Activated CD4-positive, alpha-beta T cell treated with anti-CD3 and anti-CD28 coated beads, Interleukin-2, amount 50 U/mL, for 4 hours (primary cell): ENCODE data around the gene TNRC6A.
"Not testable (repeated sequence)": the region's sequence is repeated elsewhere in the genome, so short reads cannot be mapped to it uniquely, and the experiment has no call there.

ENCODE experiments used
- DNase-seq, 2 experiments: peaks; one replicate each; pipeline ENCODE4 v3.0.0-alpha.2; 2020

The TNRC6A gene

DNA sequence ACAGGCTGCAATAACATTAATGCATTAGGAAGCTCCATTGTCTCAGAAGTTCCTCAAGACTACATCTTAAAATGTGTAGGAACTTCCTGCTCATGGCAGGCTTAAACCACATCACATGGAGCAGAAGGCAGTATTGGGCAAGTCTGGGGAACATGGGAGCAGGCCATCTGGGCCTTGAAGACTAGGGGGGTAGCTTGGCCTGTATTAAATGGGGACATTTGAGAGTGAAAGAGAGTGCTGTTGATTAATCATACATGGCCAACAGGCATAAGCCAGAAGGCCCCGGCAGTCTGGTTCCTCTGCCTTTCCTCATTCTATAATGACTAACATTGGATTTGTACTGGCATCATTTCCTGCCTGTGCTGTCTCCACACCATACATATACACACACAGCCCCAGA, 91.1 kb downstream of the TNRC6A start:
- no peak for DNase-seq

DNA sequence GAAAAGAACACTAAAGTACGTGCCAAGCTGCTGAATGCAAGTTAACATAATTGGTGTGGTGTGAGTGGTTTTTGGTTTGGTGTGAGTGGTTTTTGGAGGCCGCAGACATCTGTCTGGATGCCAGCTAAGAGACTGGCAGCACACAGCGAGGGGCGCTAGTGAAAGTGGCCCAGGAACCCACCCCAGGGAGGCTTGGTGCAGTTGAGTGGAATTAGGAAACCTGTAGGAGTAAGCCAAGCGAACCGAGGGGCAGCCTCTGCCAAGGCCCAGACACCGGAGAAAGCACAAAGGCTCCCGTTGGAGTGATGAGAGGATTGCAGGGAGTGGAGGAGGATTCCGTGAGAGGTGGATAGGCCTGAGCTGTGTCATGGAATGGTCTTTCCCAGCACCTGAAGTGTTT, 91.7 kb downstream of the TNRC6A start:
- no peak for DNase-seq

DNA sequence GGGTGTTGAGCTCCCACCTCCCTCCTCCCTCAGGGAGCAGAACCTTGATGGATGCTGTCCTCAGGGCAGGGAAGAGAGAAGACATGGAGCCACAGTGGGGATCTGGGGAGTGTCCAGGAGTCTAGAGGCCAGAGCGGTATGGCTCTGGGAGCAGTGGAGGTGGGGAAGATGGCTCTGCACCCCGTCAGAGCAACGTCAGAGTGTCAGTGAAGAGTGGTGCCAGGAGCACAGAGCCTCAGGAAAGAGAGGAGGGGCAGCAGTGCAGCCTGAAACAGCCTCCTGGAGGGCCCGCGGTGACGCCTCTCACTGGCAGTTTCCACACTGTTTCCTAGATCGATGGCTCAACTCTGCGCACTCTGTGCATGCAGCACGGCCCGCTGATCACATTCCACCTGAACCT, 93.1 kb downstream of the TNRC6A start:
- DNase-seq: no peak

DNA sequence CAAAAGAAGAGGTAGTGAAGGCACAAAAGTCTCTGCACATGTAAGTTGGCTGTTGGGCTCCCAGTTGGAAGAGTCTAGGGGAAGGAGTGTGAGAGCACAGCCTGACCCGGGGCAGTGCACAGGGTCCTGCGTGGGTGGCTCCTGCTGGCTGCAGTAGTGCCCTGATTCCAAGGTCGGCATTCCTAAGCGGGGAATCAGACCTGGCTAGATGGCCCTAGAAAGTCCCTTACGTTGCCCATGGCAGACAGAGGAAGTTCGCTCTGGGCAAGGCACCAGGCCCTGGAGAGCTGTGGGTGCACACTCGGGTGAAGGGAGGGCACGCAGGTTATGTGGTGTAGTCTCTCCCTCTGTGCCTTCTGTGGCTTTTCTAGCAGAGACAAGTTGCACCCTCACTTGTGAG, 93.5 kb downstream of the TNRC6A start:
- no peak for DNase-seq

DNA sequence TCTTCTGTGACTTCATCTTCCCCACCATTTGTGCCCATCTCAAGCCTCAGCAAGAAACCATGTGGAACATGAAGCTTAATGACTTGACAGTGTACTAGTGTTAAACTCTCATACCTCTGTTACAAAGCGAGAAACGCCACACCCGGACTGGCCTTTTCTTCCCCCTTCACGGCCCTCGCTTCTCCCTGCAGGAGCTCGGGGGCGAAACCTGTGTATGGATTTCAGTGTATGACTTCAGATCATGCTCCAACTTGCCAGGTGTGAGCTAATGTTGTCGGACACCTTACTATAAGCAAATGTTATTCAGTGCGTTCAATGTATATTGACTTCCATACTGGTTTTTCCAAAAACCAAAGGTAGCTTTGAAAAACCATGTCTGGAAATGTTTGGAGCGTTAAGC, 96.2 kb downstream of the TNRC6A start:
- no peak for DNase-seq

DNA sequence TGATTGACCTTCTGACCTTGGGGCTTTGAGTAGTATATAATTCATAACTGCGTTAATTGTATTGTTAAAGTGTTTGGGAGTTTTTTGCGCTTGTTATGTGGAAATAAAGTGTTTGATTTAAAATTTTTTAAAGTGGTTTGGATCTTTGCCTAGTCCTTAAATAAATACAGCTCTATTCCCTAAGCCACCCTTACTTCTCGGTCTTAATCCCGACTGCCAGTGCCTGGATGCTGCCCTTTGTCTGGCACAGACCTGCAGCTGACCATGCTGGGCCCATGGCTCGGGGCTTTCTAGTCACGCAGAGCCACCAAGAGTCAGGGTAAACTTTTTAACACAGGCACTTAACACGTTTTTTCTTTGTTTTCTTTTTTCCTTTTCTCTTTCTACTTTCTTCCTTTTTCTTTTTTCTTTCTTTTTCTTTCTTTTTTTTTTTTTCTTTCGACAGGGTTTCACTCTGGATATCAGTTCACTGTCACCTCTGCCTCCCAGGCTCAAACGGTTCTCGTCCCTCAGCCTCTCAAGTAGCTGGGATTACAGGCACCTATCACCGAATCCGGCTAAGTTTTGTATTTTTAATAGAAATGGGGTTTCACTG, 96.7 kb downstream of the TNRC6A start:
- DNase-seq: no peak

DNA sequence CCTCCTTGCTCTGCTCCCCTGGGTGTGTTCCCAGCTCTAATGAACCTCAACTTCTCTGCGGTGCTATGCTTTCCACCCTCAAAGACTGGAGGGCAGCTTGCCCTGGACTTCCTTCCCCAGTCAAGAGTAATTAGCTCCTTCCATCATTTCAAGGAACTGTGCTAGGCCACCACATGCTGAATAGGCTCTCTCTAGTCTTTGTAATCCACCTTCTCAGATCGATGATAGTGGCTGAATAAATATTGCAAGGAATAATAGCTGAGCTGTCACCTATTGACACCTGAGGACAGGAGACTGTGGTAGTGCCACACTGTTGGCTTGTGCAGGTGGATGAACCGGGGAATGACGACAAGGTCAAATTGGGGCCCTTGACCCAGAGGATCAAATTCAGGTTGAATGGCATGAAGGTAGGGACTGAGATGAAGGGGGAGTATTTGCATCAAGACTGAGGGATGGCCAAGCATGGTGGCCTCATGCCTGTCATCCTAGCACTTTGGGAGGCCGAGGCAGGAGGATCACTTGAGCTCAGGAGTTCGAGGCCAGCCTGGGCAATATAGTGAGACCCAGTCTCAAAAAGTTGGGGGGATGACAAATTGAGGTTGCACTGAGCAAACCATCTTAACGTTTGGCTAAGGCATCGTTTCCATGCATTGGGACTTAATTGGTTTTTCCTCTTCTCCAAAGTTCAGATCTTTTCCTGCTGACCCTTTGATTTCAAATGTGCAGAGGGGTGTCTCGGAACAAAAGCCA, 97.5 kb downstream of the TNRC6A start:
- DNase-seq: no peak

DNA sequence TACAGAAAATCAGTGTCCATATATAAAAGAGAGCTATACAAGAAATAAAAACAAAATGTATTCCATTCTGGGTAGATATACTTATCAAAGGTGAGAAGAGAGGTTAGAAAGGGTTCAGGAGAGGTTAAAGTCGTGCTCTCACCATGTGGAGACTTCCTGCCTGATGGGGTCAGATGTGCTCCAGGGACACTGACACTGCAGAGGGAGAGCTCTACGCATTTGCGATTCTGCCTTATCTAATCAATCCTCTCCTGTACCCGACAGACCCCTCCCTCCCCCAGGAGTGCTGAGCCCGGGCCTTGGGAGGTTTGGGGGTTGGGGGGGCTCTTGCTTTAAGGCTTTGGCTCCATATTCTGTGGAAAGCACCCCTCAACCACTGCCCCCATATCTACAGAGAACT, 99.7 kb downstream of the TNRC6A start:
- DNase-seq: no peak

DNA sequence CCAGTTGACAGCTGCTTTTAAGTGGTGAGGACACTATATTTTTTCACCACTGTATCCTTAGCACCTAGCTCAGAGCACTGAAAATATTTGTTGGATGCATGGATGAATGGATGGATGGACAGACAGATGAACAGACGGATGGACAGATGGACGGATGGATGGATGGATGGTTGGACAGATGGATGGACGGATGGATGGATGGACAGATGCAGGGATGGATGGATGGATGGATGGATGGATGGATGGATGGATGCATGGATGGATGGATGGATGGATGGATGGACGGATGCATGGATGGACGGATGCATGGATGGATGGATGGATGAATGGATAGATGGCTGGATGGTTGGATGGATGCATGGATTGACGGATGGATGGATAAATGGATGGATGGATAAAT, 103.9 kb downstream of the TNRC6A start:
- no peak for DNase-seq

DNA sequence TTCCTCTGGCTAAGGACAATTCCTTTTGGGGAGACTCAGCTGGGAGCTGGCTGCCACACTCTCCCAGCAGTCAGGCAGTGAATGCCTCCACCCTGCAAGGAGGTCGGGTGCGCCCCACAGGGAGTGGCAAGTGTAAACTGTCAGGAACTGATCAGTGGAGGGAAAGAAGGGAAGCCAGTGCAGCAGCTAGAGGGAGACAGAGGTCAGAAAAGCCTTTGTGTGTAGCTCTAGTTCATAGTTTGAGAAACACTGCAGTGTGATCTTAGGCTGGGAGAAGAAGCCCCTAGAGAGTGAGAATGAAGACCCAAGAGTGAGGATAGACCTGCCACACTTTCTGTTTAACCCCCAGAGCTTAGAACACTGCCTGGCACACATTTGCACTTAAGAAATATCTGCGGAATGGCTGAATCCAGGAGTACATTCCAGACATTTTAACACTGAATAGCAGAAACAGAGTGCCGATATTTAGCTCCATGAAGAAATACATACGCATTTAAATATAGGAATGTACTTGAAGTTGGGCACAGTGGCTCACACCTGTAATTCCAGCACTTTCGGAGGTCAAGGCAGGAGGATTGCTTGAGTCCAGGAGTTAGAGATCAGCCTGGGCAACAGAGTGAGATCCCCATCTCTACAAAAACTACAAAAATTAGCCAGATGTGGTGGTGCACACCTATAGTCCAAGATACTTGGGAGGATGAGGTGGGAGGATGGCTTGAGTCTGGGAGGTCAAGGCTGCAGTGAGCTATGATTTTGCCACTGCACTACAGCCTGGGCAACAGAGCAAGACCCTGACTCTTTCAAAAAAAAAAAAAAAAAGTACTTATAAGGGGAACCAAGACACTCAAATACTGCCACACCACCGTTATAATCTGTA, 105.2 kb downstream of the TNRC6A start:
- no peak for DNase-seq

DNA sequence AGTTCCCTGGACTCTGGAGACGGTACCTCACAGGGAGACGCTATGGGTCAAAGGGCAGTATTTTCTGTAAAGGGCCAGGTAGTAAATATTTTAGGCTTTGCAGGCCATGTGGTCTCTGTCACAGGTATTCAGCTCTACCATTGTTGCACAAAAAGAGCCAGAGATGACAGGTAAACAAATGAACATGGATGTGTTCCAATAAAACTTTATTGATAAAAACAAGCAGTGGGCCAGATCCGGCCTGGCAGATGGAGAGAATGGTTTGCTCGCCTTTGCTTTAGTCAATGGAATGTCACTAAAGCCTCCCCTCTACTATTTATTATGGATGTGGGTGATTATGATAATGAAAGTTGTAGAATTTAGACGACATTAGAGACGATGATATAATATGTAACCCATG, 107.4 kb downstream of the TNRC6A start:
- no peak for DNase-seq

DNA sequence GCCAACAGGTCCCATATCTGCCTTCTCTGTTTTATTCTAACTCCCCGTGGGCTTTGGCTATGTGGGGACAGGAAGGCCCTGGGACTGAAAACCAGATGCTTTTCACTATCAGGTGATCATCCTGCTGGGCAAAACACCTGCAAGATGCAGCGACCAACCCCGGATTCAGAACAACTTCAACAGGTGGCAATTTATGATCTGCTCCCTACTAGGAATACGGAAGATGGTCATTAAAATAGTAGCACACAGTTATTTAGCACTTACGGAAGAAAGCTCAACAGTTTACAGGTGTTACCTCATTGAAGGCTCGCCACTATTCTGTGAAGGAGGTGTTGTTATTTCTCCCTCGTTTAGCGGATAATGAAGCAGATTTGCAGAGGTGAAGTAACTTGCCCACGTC, 108.5 kb downstream of the TNRC6A start:
- no peak for DNase-seq

DNA sequence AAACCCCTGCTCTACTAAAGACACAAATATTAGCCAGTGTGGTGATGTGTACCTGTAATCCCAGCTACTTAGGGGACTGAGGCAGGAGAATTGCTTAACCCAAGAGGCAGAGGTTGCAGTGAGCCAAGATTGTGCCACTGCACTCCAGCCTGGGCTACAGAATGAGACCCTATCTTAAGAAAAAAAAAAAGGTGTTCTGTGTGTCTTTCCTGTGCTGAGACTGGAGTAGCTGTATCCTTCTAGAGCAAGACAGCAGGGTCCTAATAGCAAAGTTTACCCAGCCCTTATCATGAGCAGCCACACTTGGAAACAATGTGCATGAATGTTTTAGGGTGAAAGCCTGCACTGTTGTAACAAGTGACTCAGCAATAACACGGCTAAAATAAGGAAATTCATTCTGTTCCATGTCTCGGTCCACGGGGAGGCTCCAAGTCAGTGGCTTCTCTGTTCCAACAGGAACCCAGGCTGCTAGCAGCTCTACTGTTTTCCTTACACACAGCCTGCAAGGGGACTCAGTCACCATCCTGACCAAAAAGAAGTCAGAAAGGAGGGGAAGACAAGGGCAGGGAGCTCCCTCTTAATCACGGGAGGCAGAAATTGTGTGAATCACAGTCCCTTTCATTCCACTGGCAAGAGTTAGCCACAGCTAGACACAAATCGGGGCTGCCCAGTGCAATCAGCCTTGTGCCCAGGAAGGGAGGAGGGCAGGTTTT, 109.3 kb downstream of the TNRC6A start:
- DNase-seq: no peak

DNA sequence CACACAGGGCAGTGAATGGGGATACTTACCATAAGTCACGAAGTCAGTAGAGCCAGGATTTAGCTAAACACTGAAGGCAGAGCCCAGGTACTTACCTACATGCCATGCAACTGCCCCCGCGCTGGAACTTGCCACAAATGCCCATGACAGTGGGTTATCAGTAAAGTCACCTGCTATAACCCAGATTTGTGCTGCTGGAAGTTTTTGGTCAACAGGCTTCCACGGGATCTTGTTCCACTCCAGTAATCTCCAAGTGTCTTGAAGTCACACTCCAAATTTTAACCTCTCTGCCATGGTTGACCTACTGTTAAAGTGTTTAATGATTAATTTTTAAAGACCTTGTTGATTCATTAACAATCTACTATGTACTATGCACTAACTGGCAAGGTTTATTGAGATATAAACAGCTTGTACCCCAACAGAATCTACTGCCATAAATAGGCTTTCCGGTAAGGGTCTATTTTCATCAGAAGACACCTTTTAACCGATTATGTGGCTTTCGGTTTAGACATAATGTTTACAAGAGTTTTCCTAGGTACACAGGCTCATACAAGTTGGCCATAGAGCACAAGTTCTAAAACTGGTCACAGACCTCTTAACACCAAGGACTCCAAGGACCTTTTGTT, 110.0 kb downstream of the TNRC6A start:
- DNase-seq: no peak

DNA sequence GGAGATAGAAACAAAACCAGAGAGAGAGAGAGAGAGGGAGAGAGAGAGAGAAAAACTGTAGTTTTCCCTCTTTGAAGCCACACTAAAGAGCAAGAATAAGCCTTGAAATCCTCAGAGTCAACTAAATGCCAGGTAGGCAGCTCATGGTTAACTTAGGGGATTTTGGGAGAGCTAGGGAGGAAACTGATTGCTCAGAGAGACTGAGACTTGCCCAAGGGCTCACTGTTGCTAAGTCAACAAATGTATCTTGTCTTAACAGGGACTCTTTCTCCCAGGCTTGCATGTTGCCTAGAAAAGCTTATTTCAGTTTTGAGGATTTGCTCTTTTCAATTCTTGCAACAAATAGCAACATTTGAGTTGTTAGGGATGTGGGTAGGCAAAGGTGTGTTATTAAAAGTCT, 111.8 kb downstream of the TNRC6A start:
- DNase-seq: no peak

DNA sequence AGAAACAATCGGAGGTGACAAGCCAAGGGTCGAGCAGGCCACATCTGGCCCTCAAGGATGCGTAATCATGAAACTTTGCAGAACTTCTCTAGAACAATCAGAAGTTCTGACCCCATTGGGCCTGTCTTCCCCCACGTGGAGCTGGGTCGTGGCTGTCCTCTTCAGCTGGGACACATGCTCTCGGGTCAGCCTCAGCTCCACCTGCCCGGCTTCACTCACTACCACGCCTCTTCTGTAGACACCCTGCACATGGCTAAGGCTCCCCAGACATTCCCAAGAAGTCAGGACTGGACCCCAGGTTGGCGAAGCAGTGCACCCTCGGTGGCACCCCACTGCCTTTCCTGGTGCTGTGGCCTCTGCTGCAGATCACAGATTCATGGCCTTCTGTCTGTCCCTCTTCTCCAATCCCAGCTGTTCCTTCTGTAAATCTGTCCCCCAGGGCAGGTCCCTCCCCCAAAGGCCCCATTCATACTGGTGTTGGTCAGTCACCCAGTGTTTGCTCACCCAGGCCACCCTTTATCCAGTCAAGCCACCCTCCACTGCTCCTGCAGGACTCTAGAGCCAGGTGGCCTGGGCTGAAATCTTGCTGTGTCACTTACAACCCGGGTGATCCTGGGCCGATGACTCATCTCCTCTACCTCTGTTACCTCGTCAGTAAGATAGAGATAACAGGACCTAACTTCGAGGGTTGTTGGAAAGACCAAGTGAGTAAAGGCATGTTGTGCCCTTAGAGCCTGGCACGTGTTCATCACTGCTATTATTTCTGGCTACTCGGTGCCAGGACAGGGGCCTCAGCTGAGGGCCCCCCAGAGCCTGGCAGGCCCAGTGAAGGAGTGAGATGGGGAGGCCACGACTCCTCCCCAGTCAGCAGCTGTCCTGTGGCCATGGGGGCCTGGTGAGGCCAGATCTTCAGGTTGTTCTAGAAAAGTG, 114.9 kb downstream of the TNRC6A start:
- no peak for DNase-seq

DNA sequence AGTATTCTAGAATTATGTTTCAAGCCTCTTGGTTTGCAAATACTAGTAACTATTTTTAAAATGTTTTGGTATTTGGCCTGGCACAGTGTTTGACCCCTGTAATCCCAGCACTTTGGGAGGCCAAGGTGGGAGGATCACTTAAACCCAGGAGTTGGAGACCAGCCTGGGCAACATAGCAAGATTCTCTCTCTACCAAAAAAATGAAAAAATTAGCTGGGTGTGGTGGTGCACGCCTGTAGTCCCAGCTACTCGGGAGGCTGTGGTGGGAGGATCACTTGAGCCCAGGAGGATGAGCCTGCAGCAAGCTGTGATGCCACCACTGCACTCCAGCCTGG, 115.5 kb downstream of the TNRC6A start:
- DNase-seq: not testable (repeated sequence)

DNA sequence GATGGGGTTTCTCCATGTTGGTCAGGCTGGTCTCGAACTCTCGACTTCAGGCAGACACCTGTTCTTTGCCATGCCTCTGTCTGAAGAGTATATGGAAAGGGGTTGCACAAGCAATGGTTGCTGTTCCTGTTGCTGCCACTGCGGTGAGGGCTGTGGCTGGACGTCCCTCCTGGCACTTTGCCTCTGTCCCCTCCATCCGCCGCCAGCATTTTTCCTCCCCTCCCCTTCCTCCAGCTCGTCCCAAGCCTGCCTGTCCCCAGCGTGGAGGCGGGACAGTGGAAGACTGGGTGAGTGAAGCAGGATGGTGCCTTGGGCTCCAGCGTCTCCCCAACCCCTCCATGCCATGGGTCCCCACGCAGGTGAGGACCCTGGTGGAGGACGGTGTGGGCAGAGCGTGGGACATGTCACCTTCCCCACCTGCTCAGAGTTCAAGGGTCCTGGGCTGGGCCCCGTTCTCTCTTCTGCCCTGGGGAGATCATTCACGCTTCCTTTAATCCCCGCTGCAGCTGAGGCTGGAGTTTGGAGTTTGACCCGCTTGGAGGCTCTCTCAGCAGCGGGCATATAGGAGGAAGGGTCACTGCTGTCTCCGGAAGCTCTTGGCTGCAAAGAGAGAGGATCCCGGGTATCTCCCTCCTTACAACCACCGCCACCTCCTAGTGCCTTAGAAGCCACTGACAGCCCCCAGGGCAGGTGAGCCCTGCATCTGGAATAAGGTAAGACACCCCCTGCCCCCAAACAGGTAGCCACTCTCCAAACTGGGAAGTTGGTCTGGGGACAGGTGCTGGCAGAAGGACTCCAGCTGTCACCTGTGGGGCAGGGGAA, 116.5 kb downstream of the TNRC6A start, which contains the start of gene SLC5A11:
TSS of gene SLC5A11 (plus strand) at position 238 of the 822 bp plus-strand sequence. CDS start 12,681 bp downstream, outside the sequence.
- DNase-seq: no peak

DNA sequence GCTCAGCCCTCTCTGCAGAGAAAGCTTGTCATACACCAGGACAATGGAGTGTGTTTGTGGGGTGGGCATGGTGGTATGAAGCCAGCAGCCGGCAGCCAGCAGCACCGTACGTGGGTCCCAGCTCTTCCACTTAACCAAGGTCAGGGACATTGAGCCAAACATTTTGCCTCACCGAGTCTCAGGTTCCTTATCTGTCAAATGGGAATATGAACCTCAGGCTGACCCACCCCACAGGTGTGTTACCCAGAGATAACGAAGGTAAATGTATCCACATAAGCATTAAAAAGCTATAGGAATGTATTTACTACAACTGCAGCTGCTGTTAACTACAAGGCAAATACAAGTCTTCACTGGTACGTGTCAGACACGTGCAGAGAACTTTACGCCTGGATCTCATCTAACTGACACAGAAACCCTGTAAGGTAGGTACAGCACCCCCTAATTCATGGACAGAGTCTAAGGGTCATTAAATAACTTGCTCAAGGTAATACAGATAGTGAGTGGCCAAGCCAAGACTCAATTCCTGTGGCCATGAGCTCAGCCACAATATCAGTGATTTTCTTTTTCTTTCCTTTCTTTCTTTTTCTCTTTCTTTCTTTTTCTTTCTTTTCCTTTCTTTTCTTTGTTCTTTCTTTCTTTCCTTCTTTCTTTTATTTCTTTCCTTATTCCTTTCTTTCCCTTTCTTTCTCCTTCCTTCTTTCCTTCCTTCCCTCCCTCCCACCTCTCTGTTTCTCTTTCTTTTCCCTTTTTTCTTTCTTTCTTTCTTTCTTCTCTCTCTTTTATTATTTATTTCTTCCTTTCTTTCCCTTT, 117.3 kb downstream of the TNRC6A start:
- DNase-seq: no peak

DNA sequence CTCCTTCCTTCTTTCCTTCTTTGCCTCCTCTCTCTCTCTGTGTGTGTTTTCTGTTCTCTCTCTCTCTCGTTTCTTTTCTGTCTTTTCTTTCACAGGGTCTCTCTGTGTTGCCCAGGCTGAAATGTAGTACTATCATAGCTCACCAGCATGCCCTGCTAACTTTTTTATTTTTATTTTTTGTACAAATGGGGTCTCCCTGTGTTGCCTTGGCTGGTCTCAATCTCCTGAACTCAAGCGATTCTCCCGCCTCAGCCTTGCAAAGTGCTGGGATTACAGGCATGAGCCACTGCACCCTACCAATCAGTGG, 117.9 kb downstream of the TNRC6A start:
- DNase-seq: no peak
